Keratinocyte (primary cell): Measurements from ENCODE around the gene PLCL2.

Source experiments
- CTCF ChIP-seq, 3 experiments: IDR thresholded peaks in 1 of 3; conservative IDR thresholded peaks in 1 of 3; optimal IDR thresholded peaks in 1 of 3; 2 replicates in 2 of 3; 3 replicates in 1 of 3; pipeline versions ENCODE3 to v1.5.1; 2011; ENCODE audit warnings: low read length in 3 of 3, mild to moderate bottlenecking in 3 of 3, moderate library complexity in 2 of 3, control low read depth in 1 of 3, inconsistent platforms in 1 of 3; ENCODE audit not compliant: insufficient read depth in 2 of 3; ENCODE audit errors: extremely low read depth in 1 of 3
- EZH2 ChIP-seq: IDR thresholded peaks from one replicate; pipeline ENCODE4 v1.6.1; 2012; ENCODE audit warnings: inconsistent platforms, mild to moderate bottlenecking, low read length, moderate library complexity

- TF ChIP-seq CTCF (optimal IDR thresholded peaks at IDR 0.05 in 1 of 3, IDR thresholded peaks at IDR 0.05 in 1 of 3, conservative IDR thresholded peaks at IDR 0.05 in 1 of 3; ENCODE audit: extremely low read depth in 1 of 3, insufficient read depth in 2 of 3, low read length in 3 of 3) (no peak), EZH2 (no peak)
These were observed 143.6 kb downstream of the PLCL2 start for GRCh38 chr3:17028363-17028762.
